ENCODE measurements around the gene FAM9A. TPM values are rescaled to one million over a fixed set of nuclear protein-coding genes. Genes with fewer than 3 reads are reported as not detected.

The FAM9A gene
- total RNA-seq, 1 donor from 2014 or later = not detected

- Mint-ChIP-seq H3K9me3 (ENCODE audit: low read depth) (no peaks in the 10 kb centered on the region), H3K36me3 (ENCODE audit: low read depth) (no peaks in the 10 kb centered on the region), H3K4me3 (ENCODE audit: unreplicated experiment) (no peak overlapping the region), H3K4me1 (ENCODE audit: low read depth) (peaks cover 2% of the 10 kb centered on the region), H3K27me3 (ENCODE audit: low read depth) (peaks cover 18% of the 10 kb centered on the region), H3K27ac (ENCODE audit: unreplicated experiment) (no peak overlapping the region)
- TF ChIP-seq, protein P1, sequence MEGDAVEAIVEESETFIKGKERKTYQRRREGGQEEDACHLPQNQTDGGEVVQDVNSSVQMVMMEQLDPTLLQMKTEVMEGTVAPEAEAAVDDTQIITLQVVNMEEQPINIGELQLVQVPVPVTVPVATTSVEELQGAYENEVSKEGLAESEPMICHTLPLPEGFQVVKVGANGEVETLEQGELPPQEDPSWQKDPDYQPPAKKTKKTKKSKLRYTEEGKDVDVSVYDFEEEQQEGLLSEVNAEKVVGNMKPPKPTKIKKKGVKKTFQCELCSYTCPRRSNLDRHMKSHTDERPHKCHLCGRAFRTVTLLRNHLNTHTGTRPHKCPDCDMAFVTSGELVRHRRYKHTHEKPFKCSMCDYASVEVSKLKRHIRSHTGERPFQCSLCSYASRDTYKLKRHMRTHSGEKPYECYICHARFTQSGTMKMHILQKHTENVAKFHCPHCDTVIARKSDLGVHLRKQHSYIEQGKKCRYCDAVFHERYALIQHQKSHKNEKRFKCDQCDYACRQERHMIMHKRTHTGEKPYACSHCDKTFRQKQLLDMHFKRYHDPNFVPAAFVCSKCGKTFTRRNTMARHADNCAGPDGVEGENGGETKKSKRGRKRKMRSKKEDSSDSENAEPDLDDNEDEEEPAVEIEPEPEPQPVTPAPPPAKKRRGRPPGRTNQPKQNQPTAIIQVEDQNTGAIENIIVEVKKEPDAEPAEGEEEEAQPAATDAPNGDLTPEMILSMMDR (IDR thresholded peaks at IDR 0.05) = peak; percentile 78
- DNase-seq (ENCODE audit: low spot score) = no peak
Measured at GRCh38 chrX:8748855-8749254, 52.3 kb downstream of the FAM9A start.

- Mint-ChIP-seq H3K4me1 (ENCODE audit: low read depth) (no peaks in the 10 kb centered on the region), H3K36me3 (ENCODE audit: low read depth) (no peaks in the 10 kb centered on the region), H3K27me3 (ENCODE audit: low read depth) (peaks cover 10% of the 10 kb centered on the region), H3K27ac (ENCODE audit: unreplicated experiment) (no peak overlapping the region), H3K4me3 (ENCODE audit: unreplicated experiment) (no peak overlapping the region), H3K9me3 (ENCODE audit: low read depth) (no peaks in the 10 kb centered on the region)
- no peak for DNase-seq (ENCODE audit: low spot score)
- TF ChIP-seq, protein P1 (IDR thresholded peaks at IDR 0.05) = peak; percentile 77
Measured at GRCh38 chrX:8743126-8743732, 58.0 kb downstream of the FAM9A start.

DNA sequence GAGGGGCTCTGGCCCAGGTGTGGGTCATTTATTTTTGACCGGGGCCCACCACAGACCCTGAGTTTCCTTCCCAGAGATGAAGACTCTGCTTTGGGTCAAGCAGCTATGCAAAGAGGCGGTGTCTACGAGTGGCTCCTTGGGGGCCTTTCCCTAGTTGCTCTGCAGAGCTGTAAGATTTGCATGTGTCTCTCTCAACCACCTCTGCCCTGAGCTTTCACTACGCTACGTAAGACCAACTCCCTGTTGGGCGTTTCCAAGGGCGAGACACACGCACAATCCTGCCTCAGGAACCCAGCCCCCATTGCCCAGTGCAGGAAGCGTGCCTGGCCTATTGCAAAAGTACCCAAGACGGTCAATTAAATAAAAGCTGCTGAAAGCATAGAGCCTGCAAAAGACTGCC, 59.2 kb downstream of the FAM9A start:
- no peaks in the 10 kb centered on the region for H3K4me1 Mint-ChIP-seq (ENCODE audit: low read depth)
- H3K9me3 Mint-ChIP-seq (ENCODE audit: low read depth) = no peaks in the 10 kb centered on the region
- no peak overlapping the region for H3K4me3 Mint-ChIP-seq (ENCODE audit: unreplicated experiment)
- no peak for DNase-seq (ENCODE audit: low spot score)
- H3K27ac Mint-ChIP-seq (ENCODE audit: unreplicated experiment) = no peak overlapping the region
- no peaks in the 10 kb centered on the region for H3K36me3 Mint-ChIP-seq (ENCODE audit: low read depth)
- TF ChIP-seq, protein P1 (IDR thresholded peaks at IDR 0.05) = no peak
- peaks cover 11% of the 10 kb centered on the region for H3K27me3 Mint-ChIP-seq (ENCODE audit: low read depth)

Other genes starting within 250 kb of the FAM9A start
- gene ANOS1, start 69.2 kb downstream of the FAM9A start, total RNA-seq = 9.6 to 23.1 TPM (median 22.3 TPM) in 3 replicates
- gene FAM9B, start 232.7 kb upstream of the FAM9A start, total RNA-seq = not detected in 3 replicates